Dermis blood vessel endothelial cell (primary cell): Measurements from ENCODE around the gene TTC7B. TPM values are rescaled to one million over a fixed set of nuclear protein-coding genes. Genes with fewer than 3 reads are reported as not detected.

ENCODE experiments used
- DNase-seq: peaks from one replicate; pipeline ENCODE4 v3.0.0; 2010
- total RNA-seq: library from RNA; depleted of rRNA; stranded (reverse); fragments of >200 nt; gene quantifications from 2 replicates; pipeline ENCODE4 v1.2.3, GENCODE V29; 2014

Gene TTC7B
- total RNA-seq, 1 donor from 2014 or later, result 37.1 TPM

DNA sequence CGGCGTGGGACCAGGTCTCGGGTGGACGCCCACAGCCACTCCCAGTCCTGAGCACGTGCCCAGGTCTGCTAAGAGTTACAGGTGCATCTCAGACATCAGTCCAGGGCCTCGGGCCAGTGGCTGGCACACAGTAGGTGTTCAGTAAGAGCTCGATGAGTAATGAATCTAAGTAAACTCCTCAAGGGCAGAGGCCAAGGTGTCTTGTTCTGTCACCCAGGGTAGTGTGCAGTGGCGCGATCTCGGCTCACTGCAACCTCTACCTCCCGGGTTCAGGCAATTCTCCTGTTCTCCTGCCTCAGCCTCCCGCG lies 11.2 kb downstream of the TTC7B start:
- no peak for DNase-seq

DNA sequence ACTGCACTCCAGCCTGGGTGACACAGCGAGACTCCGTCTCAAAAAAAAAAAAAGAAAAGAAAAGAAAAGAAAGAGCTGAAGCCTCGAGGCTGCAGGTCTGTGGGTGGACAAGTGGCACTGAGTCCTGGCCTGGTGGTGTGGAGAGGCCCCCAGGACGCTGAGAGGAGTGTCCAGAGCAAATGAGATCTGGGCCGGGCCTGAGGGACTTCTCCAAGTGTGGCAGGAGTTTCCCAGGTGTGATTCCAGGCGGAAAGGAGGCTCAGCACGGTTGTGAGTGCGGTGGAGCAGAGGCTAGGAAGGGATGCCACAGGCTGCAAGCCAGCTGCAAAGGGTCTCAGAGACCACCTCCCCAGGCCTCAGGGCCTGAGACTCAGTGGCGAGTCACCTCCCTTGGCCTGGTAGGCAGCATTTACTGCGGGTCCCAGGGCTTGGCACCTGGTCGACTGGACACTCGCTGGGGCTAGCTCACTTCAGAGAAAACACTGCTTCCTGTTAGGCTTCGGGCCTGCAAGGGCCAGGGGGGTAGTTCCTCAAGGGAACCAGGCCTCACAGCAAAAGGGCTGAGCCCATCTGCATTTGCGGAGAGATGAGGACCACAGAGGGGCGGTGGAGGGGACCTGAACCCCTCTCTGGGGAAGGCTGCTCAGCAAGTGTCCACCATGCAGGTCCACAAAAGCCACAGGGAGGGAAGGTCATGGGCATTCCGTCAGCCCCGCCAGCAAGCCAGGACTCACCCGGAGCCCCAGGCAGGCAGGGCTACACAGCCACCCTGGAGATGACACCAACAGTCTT lies 11.7 kb downstream of the TTC7B start:
- no peak for DNase-seq

DNA sequence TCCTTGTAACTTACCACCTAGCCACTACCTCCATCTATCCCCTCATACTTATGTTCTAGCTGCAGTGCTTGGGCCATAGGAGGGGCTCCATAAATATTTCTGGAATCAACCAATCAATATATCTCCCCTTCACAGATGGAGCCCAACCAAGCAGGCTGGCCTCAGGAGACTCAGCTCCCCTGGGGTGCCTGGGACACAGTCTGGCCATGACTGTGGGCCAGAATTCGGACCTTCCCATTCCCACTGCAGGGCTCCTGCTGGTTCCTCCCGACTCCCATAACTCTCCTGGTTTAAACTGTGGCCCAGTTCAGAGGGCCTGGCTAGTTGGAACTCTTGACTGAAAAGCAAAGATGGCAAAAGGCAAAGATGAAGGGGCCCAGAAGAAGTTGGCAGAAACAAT lies 13.0 kb downstream of the TTC7B start:
- DNase-seq, result no peak

DNA sequence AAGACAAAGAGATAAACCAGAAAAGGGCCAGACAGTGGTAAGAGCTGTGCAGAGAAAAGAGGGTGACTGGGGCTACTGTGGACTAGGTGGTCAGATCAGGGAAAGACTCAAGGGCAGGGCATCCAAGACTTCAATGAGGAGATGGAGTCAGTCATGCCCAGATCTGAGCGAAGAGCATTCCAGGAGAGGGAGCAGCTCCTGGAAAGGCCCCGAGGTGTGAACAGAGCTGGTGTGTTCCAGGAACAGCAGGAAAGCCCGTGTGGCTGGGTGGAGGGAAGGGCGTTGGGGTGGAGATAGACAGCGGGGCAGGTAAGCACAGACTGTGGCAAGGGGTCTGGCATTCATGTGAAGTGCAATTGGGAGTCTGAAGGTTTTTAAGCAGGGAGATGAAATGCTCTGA lies 16.8 kb downstream of the TTC7B start:
- no peak for DNase-seq

DNA sequence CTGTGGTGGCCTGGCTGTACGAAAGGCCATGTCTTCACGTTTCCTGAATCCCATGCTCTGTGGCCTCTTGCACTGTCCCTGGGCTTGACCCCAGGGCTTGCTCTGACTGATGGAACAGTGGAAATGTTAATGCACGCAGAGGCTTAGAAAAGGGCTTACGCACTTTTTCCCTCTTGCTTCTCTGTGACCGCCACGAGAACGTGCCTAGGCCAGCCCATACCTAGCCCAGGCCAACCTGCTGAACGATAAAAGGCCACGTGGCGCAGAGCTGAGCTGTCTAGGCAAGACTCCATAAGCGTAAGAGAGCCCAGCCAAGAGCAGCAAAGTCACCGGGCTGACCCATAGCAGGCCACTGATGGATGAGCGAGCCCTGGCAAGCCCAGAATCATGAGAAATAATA lies 18.3 kb downstream of the TTC7B start:
- DNase-seq, result no peak

DNA sequence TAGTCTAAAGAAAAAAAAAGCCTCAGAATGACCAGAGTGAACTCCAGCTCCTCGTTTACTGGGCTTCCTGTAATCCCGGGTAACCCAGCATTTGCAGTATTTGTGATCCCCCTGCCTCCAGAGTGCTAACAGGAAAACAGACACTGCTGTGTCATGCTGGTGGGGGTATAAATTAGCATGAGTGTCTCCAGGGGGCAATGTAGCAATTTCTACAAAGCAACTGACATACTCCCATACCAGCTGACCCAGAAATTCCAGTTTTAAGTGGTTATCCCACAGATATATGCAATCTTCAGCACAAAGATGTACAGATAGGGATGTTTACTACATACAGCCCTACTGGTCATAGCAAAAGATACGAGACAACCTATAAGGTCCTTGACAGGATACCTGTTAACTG lies 18.8 kb downstream of the TTC7B start:
- DNase-seq, result peak; percentile 64

DNA sequence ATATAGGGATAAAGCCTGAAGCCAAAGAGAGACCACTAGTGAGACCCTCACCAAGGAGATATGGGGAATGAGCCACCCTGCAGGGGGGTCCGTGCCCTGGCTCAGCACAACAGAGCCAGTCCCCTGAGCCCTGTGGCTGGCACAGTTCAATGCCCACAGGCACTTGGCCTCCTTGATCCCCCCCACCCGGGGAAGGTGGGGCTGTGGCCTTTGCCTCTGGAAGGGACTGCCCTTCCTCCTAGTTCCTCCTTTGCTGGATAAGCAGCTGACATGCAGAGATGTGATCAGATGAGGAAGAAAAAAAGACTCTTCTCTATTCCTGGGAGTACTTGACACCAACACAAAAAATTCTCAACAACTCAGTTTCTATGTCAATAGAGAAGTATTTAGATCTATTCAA lies 19.9 kb downstream of the TTC7B start:
- DNase-seq, result no peak

DNA sequence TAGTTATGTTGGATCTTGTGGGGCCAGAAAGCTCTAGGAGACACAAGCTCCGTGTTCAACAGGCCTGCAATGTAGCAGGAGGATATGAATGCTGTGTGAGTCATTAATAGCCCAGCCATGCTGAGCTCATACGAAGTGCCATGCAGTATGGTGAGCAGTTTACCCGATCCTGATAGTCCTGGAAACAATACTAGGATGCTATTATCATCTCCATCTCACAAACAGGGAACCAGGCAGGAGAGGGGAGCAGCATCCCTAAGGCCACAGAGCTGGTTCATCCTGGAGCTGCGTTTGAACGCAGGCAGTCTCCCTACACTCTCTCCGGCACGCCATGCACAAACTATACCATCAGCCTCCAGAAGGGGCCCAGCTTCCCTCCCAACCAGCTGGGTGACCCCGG lies 20.5 kb downstream of the TTC7B start:
- DNase-seq, result peak; percentile 95

DNA sequence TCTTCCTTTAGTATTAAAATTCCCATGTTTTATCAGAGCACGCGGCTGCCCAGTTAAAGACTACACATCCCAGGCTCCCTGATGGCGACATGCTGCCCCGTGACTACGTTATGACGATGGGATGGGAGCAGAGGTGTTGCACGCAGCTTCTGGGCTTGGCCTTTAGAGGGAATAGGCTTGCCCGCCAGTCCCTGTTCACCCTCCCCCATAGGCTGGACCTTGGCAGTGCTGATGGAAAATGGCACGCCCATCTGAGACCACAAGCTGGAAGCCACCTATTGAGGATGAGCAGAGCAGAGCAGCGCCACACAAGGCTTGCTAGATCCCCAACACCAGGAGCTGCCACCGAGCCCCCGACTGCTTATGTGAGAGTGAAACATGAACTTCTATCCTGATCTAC lies 24.7 kb downstream of the TTC7B start:
- DNase-seq, result no peak

DNA sequence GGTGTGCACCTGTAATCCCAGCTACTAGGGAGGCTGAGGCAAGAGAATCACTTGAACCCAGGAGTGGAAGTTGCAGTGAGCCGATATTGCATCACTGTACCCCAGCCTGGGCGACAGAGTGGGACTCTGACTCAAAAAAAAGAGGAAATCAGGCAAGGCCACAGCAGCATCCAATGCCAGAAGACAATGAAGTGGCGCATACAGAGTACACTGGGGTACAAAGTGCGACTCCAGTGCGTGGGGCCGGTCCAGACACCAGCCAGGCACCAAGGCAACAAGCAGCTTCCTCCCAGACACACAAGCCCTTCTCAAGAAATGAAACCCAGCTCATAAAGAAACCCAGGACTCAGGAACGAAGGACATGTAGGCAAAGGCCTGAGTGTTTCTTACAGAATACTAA lies 28.2 kb downstream of the TTC7B start:
- no peak for DNase-seq

DNA sequence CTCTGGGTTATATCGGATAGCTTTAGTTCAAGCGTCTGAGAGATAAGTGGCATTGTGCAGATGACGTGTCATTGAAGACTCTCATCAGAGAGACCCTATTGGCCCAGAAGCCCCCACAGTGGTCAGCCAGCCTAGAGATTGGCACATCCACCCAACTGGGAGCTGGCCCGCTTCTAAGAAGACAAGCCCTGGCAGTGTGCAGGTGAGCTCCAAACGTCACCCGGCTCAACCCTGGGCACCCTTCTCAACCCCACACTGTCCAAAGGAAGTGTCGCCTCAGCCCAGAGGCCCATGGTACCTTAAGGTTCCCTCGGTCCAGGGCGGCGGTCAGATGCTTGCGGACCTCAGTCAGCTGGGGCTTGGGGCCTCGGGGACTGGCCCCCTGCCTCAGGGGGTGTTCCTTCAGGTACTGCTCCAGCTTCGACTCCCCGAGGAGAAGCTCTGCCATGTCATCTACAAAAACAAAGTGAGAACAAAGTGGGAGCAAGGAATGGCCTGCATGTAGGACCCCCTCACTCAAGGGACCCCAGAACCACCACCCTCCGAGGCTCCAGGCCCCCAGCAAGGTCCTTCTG lies 30.3 kb downstream of the TTC7B start:
- DNase-seq, result no peak

DNA sequence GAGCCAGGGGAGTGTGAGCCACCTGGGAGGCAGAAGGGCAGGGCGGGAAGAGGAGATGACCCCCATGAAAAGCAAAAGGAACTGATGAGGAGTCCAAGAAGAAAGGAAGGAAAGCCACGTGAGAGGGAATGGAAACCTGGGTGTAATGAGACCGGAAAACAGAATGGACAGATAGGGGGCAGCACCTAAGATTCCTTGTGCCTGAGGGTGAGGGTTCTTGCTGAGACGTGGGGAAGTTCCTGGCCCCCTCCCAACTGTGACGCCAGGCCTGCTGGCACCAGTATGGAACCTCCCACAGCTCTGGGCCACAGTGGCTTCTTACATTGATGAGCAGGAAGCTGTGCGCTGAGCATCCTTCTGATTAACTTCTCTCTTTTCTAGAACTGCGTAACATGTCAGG lies 30.8 kb downstream of the TTC7B start:
- DNase-seq, result peak; percentile 73

DNA sequence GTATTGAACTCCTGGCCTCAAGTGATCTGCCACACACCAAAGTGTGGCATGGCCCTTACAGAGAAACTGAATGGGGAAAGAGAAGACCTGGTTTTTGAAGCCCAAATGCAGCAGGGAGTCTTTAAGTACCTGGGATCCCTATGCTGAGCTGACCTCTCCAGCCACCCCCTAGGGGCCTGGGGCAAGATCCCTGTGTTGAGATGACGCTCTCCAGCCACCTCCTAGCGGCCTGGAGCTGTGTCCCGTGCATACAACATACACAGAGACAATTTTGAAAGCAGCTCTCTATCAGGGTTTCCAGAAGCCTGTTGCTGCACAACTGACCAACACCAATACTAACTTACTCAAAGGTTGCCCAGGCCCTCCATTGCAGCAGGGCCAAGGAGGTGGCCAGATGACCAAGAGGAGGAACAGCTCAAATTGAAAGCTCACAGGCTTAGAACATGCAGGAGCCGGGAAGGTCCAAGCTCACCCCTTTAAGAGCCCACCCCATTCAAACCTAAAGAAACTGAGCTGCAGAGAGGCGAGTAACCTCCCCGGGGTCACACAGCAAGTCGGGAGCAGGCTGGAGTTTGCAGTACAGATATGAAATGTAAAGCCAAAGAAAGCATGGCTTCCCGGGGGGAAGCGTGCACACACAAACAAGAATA lies 31.5 kb downstream of the TTC7B start:
- DNase-seq, result no peak

DNA sequence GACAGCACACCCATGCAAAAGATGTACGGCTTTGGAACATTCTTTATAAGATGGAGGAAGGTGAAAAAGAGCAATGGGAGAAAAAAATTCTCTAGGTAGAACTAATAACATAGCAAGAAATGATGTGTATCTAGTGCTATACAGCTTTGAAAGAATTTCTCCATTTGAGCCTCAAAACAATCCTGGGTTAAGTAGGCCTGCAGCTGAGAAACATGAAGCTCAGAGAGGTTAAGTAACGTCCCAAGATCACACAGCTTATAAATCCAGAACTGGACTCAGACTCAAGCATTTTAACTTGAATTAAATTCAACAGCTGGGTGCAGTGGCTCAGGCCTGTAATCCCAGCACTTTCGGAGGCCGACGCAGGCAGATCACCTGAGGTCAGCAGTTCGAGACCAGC lies 32.9 kb downstream of the TTC7B start:
- DNase-seq, result no peak

DNA sequence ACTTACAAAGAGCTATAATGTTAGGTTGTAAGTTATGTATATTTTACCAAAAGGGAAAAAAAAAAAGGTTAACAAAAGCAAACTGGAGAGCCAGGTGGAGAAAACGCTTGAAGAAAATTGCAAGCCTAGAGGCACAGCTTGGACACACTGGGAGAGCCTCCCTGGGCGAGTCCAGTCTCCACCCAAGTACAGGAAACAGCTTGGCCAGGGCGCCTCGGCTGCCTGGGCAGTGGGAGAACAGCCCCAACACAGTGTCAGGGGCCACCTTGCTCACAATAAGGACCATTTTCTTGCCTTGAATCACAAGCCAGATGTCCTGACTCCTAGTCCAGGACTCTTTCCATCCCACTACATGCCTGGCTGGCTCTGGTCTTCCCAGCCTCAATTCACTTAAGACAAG lies 33.3 kb downstream of the TTC7B start:
- DNase-seq, result no peak

DNA sequence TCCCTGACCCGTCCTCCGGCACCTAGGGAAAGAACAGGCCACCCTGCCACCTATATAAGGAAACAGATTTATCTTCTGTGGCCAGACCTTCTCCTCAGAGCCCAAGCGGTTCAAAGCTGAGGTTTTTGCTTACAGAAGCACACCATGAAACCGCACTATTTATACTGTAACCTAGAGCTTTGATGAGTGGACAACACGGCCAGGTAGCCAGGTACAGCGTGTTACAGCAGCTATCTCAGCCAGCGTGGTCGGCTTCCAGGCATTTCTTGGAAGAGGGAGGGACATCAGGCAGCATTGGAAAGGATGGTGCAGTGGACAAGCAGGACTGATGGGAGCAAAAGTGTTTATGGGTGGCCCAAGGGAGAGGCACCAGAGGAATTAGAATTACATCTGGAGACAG lies 34.4 kb downstream of the TTC7B start:
- DNase-seq, result no peak

DNA sequence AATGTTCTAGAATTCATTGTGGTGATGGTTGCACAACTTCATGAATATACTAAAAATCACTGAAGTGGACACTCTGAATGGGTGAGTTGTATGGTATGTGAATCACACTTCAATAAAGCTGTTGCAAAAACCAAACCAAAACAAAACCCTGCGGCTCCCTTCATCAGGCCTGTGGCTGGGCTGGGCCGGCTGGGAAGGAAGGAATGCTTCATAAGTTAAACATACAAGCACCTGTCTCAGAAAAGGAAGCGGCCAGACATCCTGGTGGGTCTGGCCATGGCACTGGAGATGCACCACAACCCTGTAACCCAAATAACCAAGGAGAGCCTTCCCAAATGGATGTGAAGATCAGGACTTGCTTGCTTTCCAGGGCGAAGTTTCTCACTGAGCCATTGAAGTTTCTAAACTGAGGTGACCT lies 34.9 kb downstream of the TTC7B start:
- no peak for DNase-seq

DNA sequence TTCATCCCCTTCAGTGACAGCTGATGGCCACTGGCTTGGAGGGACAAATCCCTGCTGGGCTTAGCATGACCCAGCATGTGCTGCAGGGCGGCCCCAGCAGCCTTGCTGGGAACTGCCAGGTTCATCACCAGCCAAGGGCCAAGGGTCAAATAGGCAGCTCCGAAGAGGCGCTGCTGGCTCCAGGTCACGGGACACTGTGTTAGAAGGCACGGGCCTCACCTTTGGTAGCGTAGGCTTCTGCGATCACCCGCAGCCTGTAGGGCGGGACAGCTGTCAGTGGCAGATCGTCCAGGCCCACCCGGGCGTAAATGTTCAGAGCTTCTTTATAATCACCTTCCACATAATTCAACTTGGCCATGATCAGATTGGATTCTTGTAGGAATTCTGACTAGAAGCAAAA lies 35.7 kb downstream of the TTC7B start:
- DNase-seq, result no peak

DNA sequence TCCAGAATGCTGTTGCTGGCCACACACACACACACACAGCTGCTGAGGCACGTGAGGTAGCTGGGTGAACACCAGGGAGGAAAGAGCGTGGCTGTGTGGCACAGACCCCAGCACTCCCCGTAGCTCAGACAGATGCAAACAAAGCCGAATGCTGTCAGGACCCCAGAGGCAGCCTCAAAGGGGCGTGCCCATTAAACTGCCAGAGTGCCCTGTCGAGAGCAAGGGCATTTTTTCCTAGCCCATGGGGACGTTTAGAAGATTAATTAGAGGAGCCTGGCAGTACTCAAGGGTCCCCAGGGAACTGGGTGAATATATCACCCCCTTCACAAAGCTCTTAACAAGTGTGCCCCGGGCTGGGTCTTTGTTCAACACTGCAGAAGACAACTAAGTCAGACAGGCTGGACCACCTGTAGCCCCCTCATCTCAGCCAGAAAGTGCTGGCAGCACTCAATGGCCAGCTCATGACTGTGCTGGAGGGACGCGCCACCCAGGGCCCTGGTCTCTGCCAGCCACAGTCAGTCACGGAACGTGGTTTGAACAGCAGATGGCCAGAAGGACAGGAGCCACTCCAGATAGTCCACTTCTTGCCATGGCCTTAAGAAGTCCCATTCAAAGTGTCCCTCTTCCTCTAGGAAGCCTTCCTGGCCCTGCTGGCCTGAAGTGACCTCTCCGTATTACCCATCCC lies 37.5 kb downstream of the TTC7B start:
- no peak for DNase-seq

DNA sequence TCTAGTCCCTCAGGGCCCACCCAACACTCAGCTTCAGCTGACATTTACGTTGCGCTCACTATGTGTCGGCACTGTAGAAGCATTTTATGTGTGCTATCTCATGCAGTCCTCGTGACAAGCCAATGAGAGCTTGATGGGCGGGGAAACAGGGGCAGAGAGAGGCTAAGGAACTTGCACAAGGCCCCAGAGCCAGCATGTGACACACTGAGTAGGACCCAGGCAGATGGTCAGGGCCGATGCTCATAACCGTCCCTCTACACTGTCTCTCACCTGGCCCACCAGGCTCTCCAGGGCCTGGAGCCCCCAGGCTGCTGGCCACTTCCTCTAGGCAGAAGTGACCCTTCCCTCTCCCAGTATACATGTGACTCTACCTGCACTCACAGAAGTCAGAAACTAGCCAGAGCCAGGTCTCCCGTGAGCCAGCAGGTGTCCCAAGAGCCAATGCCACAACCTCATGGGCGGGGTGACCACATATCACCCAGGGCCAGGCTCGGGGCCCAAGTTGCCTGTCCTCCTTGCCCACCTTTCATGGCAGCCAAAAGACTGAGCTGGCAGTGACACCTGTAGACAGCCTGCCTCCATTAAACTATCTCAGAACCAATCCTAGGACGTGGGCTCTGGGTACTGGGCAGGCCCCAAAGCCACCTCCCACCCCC lies 38.3 kb downstream of the TTC7B start:
- DNase-seq, result no peak

DNA sequence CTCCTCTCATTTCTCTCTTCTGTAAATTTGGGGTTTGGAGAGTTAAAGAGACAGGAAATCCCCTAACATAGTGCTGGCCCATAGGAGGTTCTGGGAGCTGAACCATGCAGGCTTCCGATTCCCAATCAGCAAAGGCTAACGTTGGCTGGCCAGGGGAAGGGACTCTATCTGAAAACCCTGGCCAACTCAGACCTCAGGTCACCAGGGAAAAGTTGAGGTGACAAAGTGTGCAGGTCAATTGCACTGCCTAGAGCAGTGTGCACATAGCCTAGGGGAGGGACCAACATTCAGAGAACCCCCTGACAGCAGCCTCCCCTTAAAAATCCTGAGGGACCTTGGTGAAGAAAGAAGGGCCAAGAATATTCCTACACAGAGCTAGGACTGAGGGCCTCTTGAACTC lies 38.9 kb downstream of the TTC7B start:
- DNase-seq, result no peak

DNA sequence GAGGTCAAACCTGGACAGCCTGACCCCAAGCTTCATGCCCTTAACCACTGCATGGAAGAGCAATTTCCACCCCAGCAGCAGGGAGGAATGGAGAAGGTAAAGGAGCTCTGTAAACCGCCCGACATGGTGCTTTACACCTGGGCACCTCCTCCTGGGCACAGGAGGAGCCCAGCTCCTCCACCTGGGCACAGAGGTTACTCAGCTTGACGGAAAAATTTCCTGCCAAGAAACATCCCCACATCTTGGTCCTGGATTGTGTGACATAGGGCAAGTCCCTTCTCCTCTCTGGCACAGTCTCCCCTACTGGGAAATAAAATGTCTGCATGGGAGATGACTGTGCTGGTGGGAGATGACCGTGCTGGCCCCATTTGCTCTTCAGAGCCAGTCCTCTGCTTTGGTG lies 40.8 kb downstream of the TTC7B start:
- no peak for DNase-seq

DNA sequence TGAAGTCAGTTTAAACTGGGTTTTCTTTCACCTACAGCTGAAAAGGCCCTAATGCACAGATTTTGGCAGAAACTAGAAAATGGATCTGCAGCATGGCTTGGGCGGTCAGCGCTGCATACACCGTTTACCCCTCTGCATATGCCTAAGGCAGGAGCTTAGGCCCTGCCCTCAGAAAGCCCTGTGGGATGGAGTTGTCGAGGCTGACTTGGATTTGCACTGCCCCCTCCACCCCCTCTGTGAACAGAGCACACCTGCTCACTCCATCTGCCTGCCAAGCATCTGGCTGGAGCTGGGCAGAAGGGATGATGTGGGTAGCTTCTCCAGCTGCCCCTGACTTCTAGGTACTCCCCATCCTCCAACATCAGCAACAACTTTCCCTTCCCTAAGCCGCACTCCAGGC lies 41.9 kb downstream of the TTC7B start:
- DNase-seq, result no peak
